Smooth muscle cell (in vitro differentiated cells): ENCODE measurements around the gene RPN1. TPM values are rescaled to one million over a fixed set of nuclear protein-coding genes. Genes with fewer than 3 reads are reported as not detected.

Experiments used
- DNase-seq: peaks from one replicate; lab custom pipeline; 2025; ENCODE audit not compliant: unreplicated experiment; lab: John Stamatoyannopoulos, UW
- H2AFZ ChIP-seq: fragments of 200-600 bp; sonication (generic); 2 replicates; pipeline ENCODE4 v1.6.0; 2016; ENCODE audit warnings: antibody characterized with exemption, low read depth, mild to moderate bottlenecking
- H3F3A ChIP-seq: fragments of 200-600 bp; sonication (generic); 2 replicates; pipeline ENCODE4 v1.6.0; 2017; ENCODE audit warnings: antibody characterized with exemption, low read depth
- H3K27ac ChIP-seq: fragments of 200-600 bp; sonication (generic); 2 replicates; pipeline ENCODE4 v1.5.1; 2016; ENCODE audit warnings: low read depth, mild to moderate bottlenecking
- H3K27me3 ChIP-seq: fragments of 200-600 bp; sonication (generic); 2 replicates; pipeline ENCODE4 v1.6.1; 2016; ENCODE audit warnings: low read depth, mild to moderate bottlenecking
- H3K36me3 ChIP-seq: fragments of 200-600 bp; sonication (generic); 2 replicates; pipeline ENCODE4 v1.5.1; 2016; ENCODE audit warnings: low read depth
- H3K4me1 ChIP-seq: fragments of 200-600 bp; sonication (generic); 2 replicates; pipeline ENCODE4 v1.5.1; 2016; ENCODE audit warnings: low read depth
- H3K4me2 ChIP-seq: fragments of 200-600 bp; sonication (generic); 2 replicates; pipeline ENCODE4 v1.6.0; 2016; ENCODE audit warnings: mild to moderate bottlenecking
- H3K4me3 ChIP-seq: fragments of 200-600 bp; sonication (generic); 2 replicates; pipeline ENCODE4 v1.5.1; 2016; ENCODE audit warnings: mild to moderate bottlenecking
- H3K79me2 ChIP-seq: fragments of 200-600 bp; sonication (generic); 2 replicates; pipeline ENCODE4 v1.6.0; 2016; ENCODE audit warnings: low read depth, mild to moderate bottlenecking
- H3K9ac ChIP-seq: fragments of 200-600 bp; sonication (generic); 2 replicates; pipeline ENCODE4 v1.6.0; 2016; ENCODE audit warnings: low read depth
- H3K9me3 ChIP-seq: fragments of 200-600 bp; sonication (generic); replicated peaks from 2 replicates; pipeline ENCODE4 v1.5.1; 2016; ENCODE audit warnings: low read depth
- H4K20me1 ChIP-seq: fragments of 200-600 bp; sonication (generic); 2 replicates; pipeline ENCODE4 v1.6.0; 2016; ENCODE audit warnings: low read depth
- CTCF ChIP-seq: fragments of 200-600 bp; sonication (generic); IDR thresholded peaks from 2 replicates; pipeline ENCODE4 v1.5.1; 2017; ENCODE audit warnings: borderline replicate concordance, mild to moderate bottlenecking, antibody characterized with exemption; ENCODE audit not compliant: insufficient read depth, poor library complexity, severe bottlenecking
- WGBS: methylation state at CpG from one replicate; pipeline ENCODE4 v1.1.7; 2016; ENCODE audit warnings: low lambda C conversion rate; 5-methylcytosine and 5-hydroxymethylcytosine counted together
- polyA plus RNA-seq: library from polyadenylated mRNA; unstranded; fragments of >200 nt; fragmentation: Nextera tagmentation; extraction: Ambion mirVana; gene quantifications from 2 replicates; pipeline ENCODE4 v1.2.1, GENCODE V29; 2016
- total RNA-seq: library from RNA; depleted of rRNA; stranded (reverse); fragments of >200 nt; gene quantifications from 2 replicates; pipeline ENCODE4 v1.2.3, GENCODE V29; 2014

The RPN1 gene
- total and polyA plus RNA-seq, 2 experiments from 2014 or later: 420 to 520 TPM

DNA sequence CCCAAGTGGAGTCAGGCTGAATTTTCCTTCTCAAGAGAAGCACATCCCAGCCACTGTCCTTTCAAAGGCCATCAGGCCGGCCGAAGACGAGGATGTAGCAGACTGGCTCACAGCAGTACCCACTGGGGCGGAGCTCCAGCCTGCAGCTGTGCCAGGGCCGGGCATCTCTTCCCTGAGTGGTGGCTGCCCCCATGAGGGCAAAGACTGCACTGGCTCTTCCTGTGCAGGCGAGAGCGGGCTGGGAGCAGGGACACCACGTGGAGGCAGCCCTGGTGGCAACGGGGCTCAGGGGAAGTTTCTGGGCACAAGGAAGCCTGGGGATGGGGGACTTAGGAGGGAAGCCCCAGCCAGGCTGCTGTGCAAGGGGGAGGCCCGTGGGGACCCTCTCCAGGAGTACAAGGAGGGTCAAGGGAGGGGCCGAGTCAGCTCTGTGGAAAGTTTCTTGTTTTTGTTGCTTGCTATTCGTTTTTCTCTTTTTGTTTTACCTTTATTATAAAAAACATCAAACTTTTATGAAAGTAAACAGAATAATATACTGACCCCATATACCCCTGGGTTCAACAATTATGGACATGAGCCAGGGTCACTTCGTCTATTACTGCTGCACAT, 66.1 kb downstream of the RPN1 start:
- Histone ChIP-seq H4K20me1 (no peaks in the 10 kb centered on the region), H3K9me3 (no peaks in the 10 kb centered on the region), H3K9ac (no peak overlapping the region), H3K4me1 (no peaks in the 10 kb centered on the region), H3K4me3 (no peak overlapping the region), H3K4me2 (no peak overlapping the region), H3K79me2 (no peaks in the 10 kb centered on the region), H3K27me3 (no peaks in the 10 kb centered on the region), H2AFZ (no peak overlapping the region), H3F3A (no peaks in the 10 kb centered on the region), H3K27ac (no peak overlapping the region), H3K36me3 (no peaks in the 10 kb centered on the region)
- TF ChIP-seq CTCF: peak; percentile 55
- 39% methylated on average over 13 of the region's 13 CpGs for WGBS
- peak; percentile 24 for DNase-seq

DNA sequence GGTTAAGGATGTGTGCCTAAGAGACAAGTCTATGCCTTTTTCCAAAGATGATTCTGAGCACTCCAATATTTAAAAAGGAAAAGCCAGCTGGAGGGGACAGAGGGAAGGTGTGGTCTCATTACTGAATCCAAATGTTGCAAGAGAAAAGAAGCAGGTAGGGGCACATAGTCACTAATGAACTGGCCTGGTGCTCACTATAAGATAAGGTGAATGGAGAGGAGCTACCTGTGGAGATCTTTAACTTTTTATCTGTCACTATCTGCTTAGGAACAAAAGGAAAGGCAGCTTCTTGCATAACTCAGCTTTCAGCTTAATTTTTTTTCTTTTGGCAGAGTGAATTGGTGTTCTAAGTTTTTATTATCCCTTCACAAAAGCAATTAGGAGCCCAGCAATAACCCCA, 69.1 kb downstream of the RPN1 start:
- Histone ChIP-seq H3K36me3 (no peaks in the 10 kb centered on the region), H3K27me3 (no peaks in the 10 kb centered on the region), H3K4me1 (no peaks in the 10 kb centered on the region), H3K9ac (no peak overlapping the region), H3F3A (no peaks in the 10 kb centered on the region), H3K4me3 (no peak overlapping the region), H3K79me2 (no peaks in the 10 kb centered on the region), H4K20me1 (no peaks in the 10 kb centered on the region), H3K4me2 (no peak overlapping the region), H3K9me3 (no peaks in the 10 kb centered on the region), H2AFZ (no peak overlapping the region), H3K27ac (no peak overlapping the region)
- TF ChIP-seq CTCF: no peak
- no peak for DNase-seq

DNA sequence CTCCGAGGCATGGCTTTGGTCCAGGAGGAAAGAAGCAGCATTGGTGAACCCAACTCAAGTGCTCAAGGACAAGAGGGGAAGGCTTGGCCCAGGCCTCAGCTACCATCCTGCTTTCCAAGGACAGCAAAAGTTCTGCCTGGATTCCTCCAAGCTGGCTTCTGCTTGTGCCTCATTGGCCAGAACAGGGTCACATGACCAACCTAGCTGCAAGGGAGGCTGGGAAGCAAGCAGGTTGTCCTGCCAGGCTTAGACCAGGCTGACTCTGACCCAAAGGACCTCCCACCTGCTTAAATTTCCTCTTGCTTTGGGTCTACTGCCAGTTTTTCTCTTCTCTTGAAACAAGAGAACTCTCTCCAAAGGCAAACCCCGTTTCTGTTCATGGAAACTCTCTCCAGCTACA, 70.7 kb downstream of the RPN1 start:
- no peak for TF ChIP-seq CTCF
- H3K27ac ChIP-seq: no peak overlapping the region
- no peak overlapping the region for H3K4me3 ChIP-seq
- no peaks in the 10 kb centered on the region for H3K4me1 ChIP-seq
- H3K9ac ChIP-seq: no peak overlapping the region
- H3K36me3 ChIP-seq: no peaks in the 10 kb centered on the region
- no peaks in the 10 kb centered on the region for H3K79me2 ChIP-seq
- H4K20me1 ChIP-seq: no peaks in the 10 kb centered on the region
- H2AFZ ChIP-seq: no peak overlapping the region
- DNase-seq: no peak
- no peaks in the 10 kb centered on the region for H3F3A ChIP-seq
- 95% methylated on average over 2 of the region's 2 CpGs for WGBS
- H3K9me3 ChIP-seq: no peaks in the 10 kb centered on the region
- no peaks in the 10 kb centered on the region for H3K27me3 ChIP-seq
- H3K4me2 ChIP-seq: no peak overlapping the region

DNA sequence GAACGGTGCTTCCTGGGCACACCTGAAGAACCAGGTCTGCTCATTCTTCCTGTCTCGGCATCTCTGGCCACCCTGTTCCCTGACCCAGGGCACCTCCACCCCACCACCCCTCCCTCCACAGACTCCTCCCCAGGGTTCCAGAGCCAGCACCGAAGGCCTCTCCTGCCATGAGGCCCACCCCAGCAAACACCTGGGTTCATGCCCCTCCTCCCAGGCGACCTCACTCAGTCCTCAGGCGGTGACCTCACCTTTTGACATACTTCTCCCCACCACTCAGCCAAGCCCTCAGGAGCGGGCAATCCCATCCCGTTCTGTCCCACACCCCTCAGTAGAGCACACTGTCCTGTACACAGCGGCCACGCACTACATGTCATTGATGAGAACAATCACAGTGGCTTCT, 72.3 kb downstream of the RPN1 start:
- H3K79me2 ChIP-seq: no peaks in the 10 kb centered on the region
- no peaks in the 10 kb centered on the region for H3K4me1 ChIP-seq
- H2AFZ ChIP-seq: no peak overlapping the region
- H3K4me3 ChIP-seq: no peak overlapping the region
- H3K27me3 ChIP-seq: no peaks in the 10 kb centered on the region
- no peaks in the 10 kb centered on the region for H4K20me1 ChIP-seq
- TF ChIP-seq CTCF: no peak
- no peak for DNase-seq
- H3F3A ChIP-seq: no peaks in the 10 kb centered on the region
- no peak overlapping the region for H3K4me2 ChIP-seq
- no peaks in the 10 kb centered on the region for H3K9me3 ChIP-seq
- H3K27ac ChIP-seq: no peak overlapping the region
- H3K9ac ChIP-seq: no peak overlapping the region
- 85% methylated on average over 9 of the region's 9 CpGs for WGBS
- no peaks in the 10 kb centered on the region for H3K36me3 ChIP-seq
